ENCODE data around the gene ZYX.

DNA sequence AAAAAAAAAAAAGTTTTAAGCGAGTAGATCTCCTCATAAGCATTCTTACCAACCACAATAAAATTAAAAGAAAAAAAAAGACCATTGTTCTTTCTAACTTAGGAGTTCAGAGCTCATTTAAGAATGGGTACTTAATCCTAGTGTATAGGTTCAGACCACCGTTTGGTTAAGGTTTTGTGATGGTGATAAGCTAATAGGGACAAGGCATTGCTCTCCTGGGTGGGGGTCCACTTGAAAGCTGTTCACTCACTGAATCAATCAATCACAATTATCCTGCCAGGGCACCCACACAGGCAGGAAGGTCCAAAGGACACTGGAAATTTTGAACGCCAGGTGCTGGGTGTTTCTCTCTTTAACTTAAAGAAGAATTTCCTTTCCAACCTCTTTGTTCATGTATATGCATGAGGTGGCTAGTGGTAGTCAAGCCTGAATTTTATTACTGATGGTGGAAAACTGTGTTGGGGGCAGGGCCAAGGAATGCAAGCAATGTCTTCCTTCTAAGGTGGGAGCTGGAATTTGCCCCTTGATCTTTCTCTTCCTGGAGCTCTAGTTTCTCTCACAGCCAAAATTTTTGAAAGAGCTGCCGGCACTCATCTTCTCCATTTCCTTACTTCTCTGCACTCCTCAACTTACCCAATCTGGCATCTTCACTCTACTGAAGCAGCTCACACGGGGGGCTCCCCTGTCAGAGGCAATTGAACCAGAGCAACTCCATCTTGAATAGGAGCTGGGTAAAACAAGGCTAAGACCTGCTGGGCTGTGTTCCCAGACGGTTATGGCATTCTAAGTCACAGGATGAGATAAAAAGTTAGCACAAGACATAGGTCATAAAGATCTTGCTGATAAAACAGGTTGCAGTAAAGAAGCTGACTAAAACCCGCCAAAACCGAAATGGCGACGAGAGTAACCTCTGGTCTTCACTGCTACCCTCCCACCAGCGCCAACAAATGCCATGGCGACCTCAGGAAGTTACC, 11.2 kb upstream of the ZYX start:
- TF ChIP-seq CTCF (IDR thresholded peaks at IDR 0.05; ENCODE audit: insufficient read depth, low read length, poor library complexity, severe bottlenecking), result no peak
- TF ChIP-seq EZH2phosphoT487 (conservative IDR thresholded peaks at IDR 0.05; ENCODE audit: low read length), result no peak

All from SU-DHL-6 (cell line).